Measurements from ENCODE around the gene LRBA.
"Not testable (repeated sequence)": the region's sequence is repeated elsewhere in the genome, so short reads cannot be mapped to it uniquely, and the experiment has no call there.

LRBA gene

GRCh38 chr4:150585611-150586010, 429.5 kb downstream of the LRBA start:
- DNase-seq (ENCODE audit: low spot score), result no peak

GRCh38 chr4:150584111-150584915, 430.8 kb downstream of the LRBA start:
- no peak for DNase-seq (ENCODE audit: low spot score)

GRCh38 chr4:150583287-150584110, 431.6 kb downstream of the LRBA start:
- DNase-seq (ENCODE audit: low spot score), result no peak

- DNase-seq (ENCODE audit: low spot score), result no peak
These were observed 432.2 kb downstream of the LRBA start for GRCh38 chr4:150582873-150583286.

- no peak for DNase-seq (ENCODE audit: low spot score)
These were observed 432.8 kb downstream of the LRBA start, which contains the start of gene MAB21L2 for GRCh38 chr4:150582146-150582872. Gene MAB21L2 (plus strand): TSS chr4:150582151. CDS start chr4:150583030, 879 bp downstream.

- no peak for DNase-seq (ENCODE audit: low spot score)
These were observed 433.4 kb downstream of the LRBA start for GRCh38 chr4:150581641-150582051.

- DNase-seq (ENCODE audit: low spot score), result no peak
These were observed 434.0 kb downstream of the LRBA start for GRCh38 chr4:150581056-150581605.

- DNase-seq (ENCODE audit: low spot score), result no peak
These were observed 434.8 kb downstream of the LRBA start for GRCh38 chr4:150580306-150580705.

GRCh38 chr4:150579551-150580234, 435.4 kb downstream of the LRBA start:
- DNase-seq (ENCODE audit: low spot score), result no peak

GRCh38 chr4:150578745-150579501, 436.2 kb downstream of the LRBA start:
- DNase-seq (ENCODE audit: low spot score), result no peak

GRCh38 chr4:150577796-150578195, 437.3 kb downstream of the LRBA start:
- no peak for DNase-seq (ENCODE audit: low spot score)

GRCh38 chr4:150574678-150575077, 440.4 kb downstream of the LRBA start:
- DNase-seq (ENCODE audit: low spot score), result no peak

- DNase-seq (ENCODE audit: low spot score), result no peak
These were observed 441.6 kb downstream of the LRBA start for GRCh38 chr4:150573534-150573933.

GRCh38 chr4:150572704-150573504, 442.2 kb downstream of the LRBA start:
- DNase-seq (ENCODE audit: low spot score), result no peak

GRCh38 chr4:150570862-150571261, 444.2 kb downstream of the LRBA start:
- no peak for DNase-seq (ENCODE audit: low spot score)

GRCh38 chr4:150569998-150570535, 445.0 kb downstream of the LRBA start:
- no peak for DNase-seq (ENCODE audit: low spot score)

- DNase-seq (ENCODE audit: low spot score), result no peak
These were observed 445.6 kb downstream of the LRBA start for GRCh38 chr4:150569384-150569987.

- no peak for DNase-seq (ENCODE audit: low spot score)
These were observed 448.0 kb downstream of the LRBA start for GRCh38 chr4:150567070-150567469.

GRCh38 chr4:150564967-150565366, 450.1 kb downstream of the LRBA start:
- not testable (repeated sequence) for DNase-seq (ENCODE audit: low spot score)

All from activated CD4-positive, alpha-beta T cell treated with anti-CD3 and anti-CD28 coated beads, Interleukin-2, Interleukin-4, amounts not matched to agents 100 ng/mL and 50 ng/mL, durations not matched to agents 16 hours and 8 hours (primary cell).